Measurements from ENCODE around the gene PATJ.

DNA sequence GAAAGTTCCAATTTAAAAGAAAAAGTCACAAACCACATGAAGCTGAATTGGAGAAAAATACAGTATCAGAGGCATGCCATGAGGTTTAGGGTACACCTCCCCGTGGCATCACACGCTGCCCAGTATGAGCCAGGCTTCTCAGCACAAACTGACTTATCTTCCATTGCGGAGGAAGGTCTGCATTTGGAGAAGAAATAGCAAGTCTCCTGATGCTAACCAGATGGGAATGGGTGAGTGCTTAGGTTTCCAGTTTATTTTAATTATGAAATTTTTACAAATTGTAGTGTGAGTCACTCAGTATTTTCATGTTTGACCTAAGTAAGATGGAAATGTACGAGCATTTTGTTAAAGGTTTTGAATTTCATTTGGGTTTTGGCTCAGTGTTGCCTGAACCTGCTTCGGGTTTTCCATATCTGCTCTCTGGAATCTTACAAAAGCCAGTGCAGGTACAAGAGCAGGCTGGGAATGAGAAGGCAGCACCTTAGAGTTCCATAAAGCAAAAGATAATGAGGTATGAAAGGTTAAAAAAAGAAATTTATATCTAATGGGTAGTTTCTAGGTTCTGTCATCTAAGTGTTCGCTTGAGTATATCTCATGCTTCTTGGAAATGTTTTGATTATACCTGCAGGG is 213.9 kb downstream of the PATJ start:
- TF ChIP-seq, protein P1, sequence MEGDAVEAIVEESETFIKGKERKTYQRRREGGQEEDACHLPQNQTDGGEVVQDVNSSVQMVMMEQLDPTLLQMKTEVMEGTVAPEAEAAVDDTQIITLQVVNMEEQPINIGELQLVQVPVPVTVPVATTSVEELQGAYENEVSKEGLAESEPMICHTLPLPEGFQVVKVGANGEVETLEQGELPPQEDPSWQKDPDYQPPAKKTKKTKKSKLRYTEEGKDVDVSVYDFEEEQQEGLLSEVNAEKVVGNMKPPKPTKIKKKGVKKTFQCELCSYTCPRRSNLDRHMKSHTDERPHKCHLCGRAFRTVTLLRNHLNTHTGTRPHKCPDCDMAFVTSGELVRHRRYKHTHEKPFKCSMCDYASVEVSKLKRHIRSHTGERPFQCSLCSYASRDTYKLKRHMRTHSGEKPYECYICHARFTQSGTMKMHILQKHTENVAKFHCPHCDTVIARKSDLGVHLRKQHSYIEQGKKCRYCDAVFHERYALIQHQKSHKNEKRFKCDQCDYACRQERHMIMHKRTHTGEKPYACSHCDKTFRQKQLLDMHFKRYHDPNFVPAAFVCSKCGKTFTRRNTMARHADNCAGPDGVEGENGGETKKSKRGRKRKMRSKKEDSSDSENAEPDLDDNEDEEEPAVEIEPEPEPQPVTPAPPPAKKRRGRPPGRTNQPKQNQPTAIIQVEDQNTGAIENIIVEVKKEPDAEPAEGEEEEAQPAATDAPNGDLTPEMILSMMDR (IDR thresholded peaks at IDR 0.05), result no peak
- no peak for TF ChIP-seq POLR2AphosphoS5 (IDR thresholded peaks at IDR 0.05)
- no peak for TF ChIP-seq EP300 (IDR thresholded peaks at IDR 0.05; ENCODE audit: low read depth)
